Measurements from ENCODE around the gene ING4. TPM values are rescaled to one million over a fixed set of nuclear protein-coding genes. Genes with fewer than 3 reads are reported as not detected.
"Not testable (repeated sequence)": the region's sequence is repeated elsewhere in the genome, so short reads cannot be mapped to it uniquely, and the experiment has no call there.

Gene ING4
- total RNA-seq (74.0 TPM), polyA plus RNA-seq (70.0 TPM)
- long read RNA-seq, donor 1, partial matches to known transcripts = 0 of 5 reads
- long read RNA-seq, donor 1, other reads (novel, unspliced or antisense) = 0 of 5 reads
- long read RNA-seq, donor 2 = 0 reads
- long read RNA-seq, donor 3, transcript ING4-202 (8 exons, 1,393 nt) = minor isoform, 13 of 38 reads
- long read RNA-seq, donor 3, transcript ING4-201 (8 exons, 1,709 nt) = major isoform, 16 of 38 reads
- long read RNA-seq, donor 3, partial matches to known transcripts = 0 of 38 reads
- long read RNA-seq, donor 3, other reads (novel, unspliced or antisense) = 0 of 38 reads
- long read RNA-seq, donor 4, transcript ING4-201 (8 exons, 1,709 nt) = major isoform, 9 of 17 reads
- long read RNA-seq, donor 4, partial matches to known transcripts = 0 of 17 reads
- long read RNA-seq, donor 4, other reads (novel, unspliced or antisense) = 0 of 17 reads
- long read RNA-seq, donor 5, transcript ING4-202 (8 exons, 1,393 nt) = minor isoform, 13 of 54 reads
- long read RNA-seq, donor 5, transcript ING4-201 (8 exons, 1,709 nt) = major isoform, 23 of 54 reads
- long read RNA-seq, donor 5, partial matches to known transcripts = 10 of 54 reads
- long read RNA-seq, donor 5, other reads (novel, unspliced or antisense) = 0 of 54 reads
- long read RNA-seq, donor 6, transcript ING4-201 (8 exons, 1,709 nt) = major isoform, 11 of 19 reads
- long read RNA-seq, donor 6, partial matches to known transcripts = 0 of 19 reads
- long read RNA-seq, donor 6, other reads (novel, unspliced or antisense) = 0 of 19 reads
- long read RNA-seq, donor 7, transcript ING4-202 (8 exons, 1,393 nt) = minor isoform, 7 of 26 reads
- long read RNA-seq, donor 7, transcript ING4-201 (8 exons, 1,709 nt) = major isoform, 11 of 26 reads
- long read RNA-seq, donor 7, partial matches to known transcripts = 0 of 26 reads
- long read RNA-seq, donor 7, other reads (novel, unspliced or antisense) = 0 of 26 reads
- long read RNA-seq, donor 8, transcript ING4-202 (8 exons, 1,393 nt) = major isoform, 7 of 12 reads
- long read RNA-seq, donor 8, partial matches to known transcripts = 0 of 12 reads
- long read RNA-seq, donor 8, other reads (novel, unspliced or antisense) = 0 of 12 reads
- long read RNA-seq, donor 9, transcript ING4-201 (8 exons, 1,709 nt) = minor isoform, 8 of 23 reads
- long read RNA-seq, donor 9, transcript ING4-202 (8 exons, 1,393 nt) = major isoform, 9 of 23 reads
- long read RNA-seq, donor 9, partial matches to known transcripts = 0 of 23 reads
- long read RNA-seq, donor 9, other reads (novel, unspliced or antisense) = 0 of 23 reads
- long read RNA-seq, donor 10, transcript ING4-202 (8 exons, 1,393 nt) = major isoform, 11 of 20 reads
- long read RNA-seq, donor 10, transcript ING4-201 (8 exons, 1,709 nt) = minor isoform, 6 of 20 reads
- long read RNA-seq, donor 10, partial matches to known transcripts = 0 of 20 reads
- long read RNA-seq, donor 10, other reads (novel, unspliced or antisense) = 0 of 20 reads

- peak within 1 kb of the TSS; percentile 89 to 91 for H3K27ac ChIP-seq (ENCODE audit: low read depth in 1 of 2, low read length in 1 of 2)
- peaks cover 7 to 10% of the 10 kb centered on the region in 2 donors for H3K4me1 ChIP-seq (ENCODE audit: control insufficient read depth in 2 of 2, insufficient read depth in 2 of 2, low read length in 2 of 2)
- no peaks in the 10 kb centered on the region for H3K9me3 ChIP-seq (ENCODE audit: control insufficient read depth in 2 of 2, insufficient read depth in 1 of 2, low read length in 1 of 2)
- WGBS = 3% methylated on average over 37 of the region's 37 CpGs
- DNase-seq (ENCODE audit: low read depth in 6 of 9, low spot score in 9 of 9) = peak; percentile 96 to 100 (median 99)
- H3K4me3 ChIP-seq (ENCODE audit: low read length in 2 of 2) = peak within 1 kb of the TSS; percentile 77 to 80
- H3K27me3 ChIP-seq (ENCODE audit: control insufficient read depth in 2 of 2, insufficient read depth in 1 of 2, low read length in 1 of 2) = no peaks in the 10 kb centered on the region
- H3K36me3 ChIP-seq (ENCODE audit: control insufficient read depth in 2 of 2, insufficient read depth in 2 of 2, low read length in 1 of 2) = peaks cover 14 to 30% of the 10 kb centered on the region in 2 donors
Observed at GRCh38 chr12:6662906-6663742, at the start of gene ING4. Gene ING4, minus strand, starts transcription at chr12:6663119. Its CDS starts 18 bp downstream, at chr12:6663101.

GRCh38 chr12:6708960-6709394 is 46.1 kb upstream of the ING4 start:
- Histone ChIP-seq H3K27me3 (ENCODE audit: control insufficient read depth in 2 of 2, insufficient read depth in 1 of 2, low read length in 1 of 2) (peaks cover 4 to 15% of the 10 kb centered on the region in 2 donors), H3K27ac (ENCODE audit: low read depth in 1 of 2, low read length in 1 of 2) (peak overlapping the region in 1 of 2 donors; percentile 18), H3K4me1 (ENCODE audit: control insufficient read depth in 2 of 2, insufficient read depth in 2 of 2, low read length in 2 of 2) (no peaks in the 10 kb centered on the region), H3K36me3 (ENCODE audit: control insufficient read depth in 2 of 2, insufficient read depth in 2 of 2, low read length in 1 of 2) (no peaks in the 10 kb centered on the region), H3K4me3 (ENCODE audit: low read length in 2 of 2) (no peak overlapping the region), H3K9me3 (ENCODE audit: control insufficient read depth in 2 of 2, insufficient read depth in 1 of 2, low read length in 1 of 2) (peaks cover 0 to 4% of the 10 kb centered on the region in 2 donors)
- 58% methylated on average over 16 of the region's 16 CpGs for WGBS
- peak in 1 of 9 donors; percentile 24 for DNase-seq (ENCODE audit: low read depth in 6 of 9, low spot score in 9 of 9)

DNA sequence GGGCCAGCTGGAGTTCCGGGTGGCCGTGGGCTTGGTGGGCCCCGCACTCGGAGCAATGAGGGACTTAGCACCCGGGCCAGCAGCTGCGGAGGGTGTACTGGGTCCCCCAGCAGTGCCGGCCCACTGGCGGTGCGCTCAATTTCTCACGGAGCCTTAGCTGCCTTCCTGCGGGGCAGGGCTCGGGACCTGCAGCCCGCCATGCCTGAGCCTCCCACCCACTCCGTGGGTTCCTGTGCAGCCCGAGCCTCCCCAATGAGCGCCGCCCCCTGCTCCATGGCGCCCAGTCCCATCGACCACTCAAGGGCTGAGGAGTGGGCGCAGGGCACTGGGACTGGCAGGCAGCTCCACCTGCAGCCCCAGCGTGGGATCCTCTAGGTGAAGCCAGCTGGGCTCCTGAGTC is 45.4 kb upstream of the ING4 start:
- 96% methylated on average over 21 of the region's 21 CpGs for WGBS
- not testable (repeated sequence) for H3K36me3 ChIP-seq (ENCODE audit: control insufficient read depth in 2 of 2, insufficient read depth in 2 of 2, low read length in 1 of 2); DNase-seq (ENCODE audit: low read depth in 6 of 9, low spot score in 9 of 9); H3K4me3 ChIP-seq (ENCODE audit: low read length in 2 of 2); H3K27ac ChIP-seq (ENCODE audit: low read depth in 1 of 2, low read length in 1 of 2); H3K4me1 ChIP-seq (ENCODE audit: control insufficient read depth in 2 of 2, insufficient read depth in 2 of 2, low read length in 2 of 2); H3K9me3 ChIP-seq (ENCODE audit: control insufficient read depth in 2 of 2, insufficient read depth in 1 of 2, low read length in 1 of 2)
- H3K27me3 ChIP-seq (ENCODE audit: control insufficient read depth in 2 of 2, insufficient read depth in 1 of 2, low read length in 1 of 2) = peaks cover 5 to 22% of the 10 kb centered on the region in 2 donors

DNA sequence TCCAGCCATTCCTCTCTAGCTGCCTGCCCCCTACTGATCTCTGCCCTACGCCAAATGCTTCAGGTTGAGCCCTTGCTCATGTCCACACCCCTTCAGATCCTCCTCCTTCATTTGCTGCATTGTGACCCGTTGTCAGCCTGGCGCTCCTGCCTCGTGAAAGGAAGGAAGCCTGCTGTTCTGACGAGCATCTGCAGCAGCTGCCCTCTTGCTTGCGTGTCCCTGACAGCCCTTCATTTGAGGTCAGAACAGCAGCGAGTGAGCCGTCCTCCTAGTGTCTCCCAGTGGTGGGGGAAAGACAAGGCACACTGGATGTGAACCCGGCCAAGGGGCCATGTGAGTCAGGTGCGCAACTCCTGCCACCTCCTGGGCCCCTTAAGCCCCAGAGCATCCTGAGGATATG is 40.7 kb upstream of the ING4 start:
- H3K4me1 ChIP-seq (ENCODE audit: control insufficient read depth in 2 of 2, insufficient read depth in 2 of 2, low read length in 2 of 2) = peaks cover 6 to 13% of the 10 kb centered on the region in 2 donors
- H3K9me3 ChIP-seq (ENCODE audit: control insufficient read depth in 2 of 2, insufficient read depth in 1 of 2, low read length in 1 of 2) = peaks cover 0 to 10% of the 10 kb centered on the region in 2 donors
- no peak for DNase-seq (ENCODE audit: low read depth in 6 of 9, low spot score in 9 of 9)
- peaks cover 47 to 65% of the 10 kb centered on the region in 2 donors for H3K27me3 ChIP-seq (ENCODE audit: control insufficient read depth in 2 of 2, insufficient read depth in 1 of 2, low read length in 1 of 2)
- 13% methylated on average over 10 of the region's 10 CpGs for WGBS
- H3K4me3 ChIP-seq (ENCODE audit: low read length in 2 of 2) = no peak overlapping the region
- H3K36me3 ChIP-seq (ENCODE audit: control insufficient read depth in 2 of 2, insufficient read depth in 2 of 2, low read length in 1 of 2) = no peaks in the 10 kb centered on the region
- no peak overlapping the region for H3K27ac ChIP-seq (ENCODE audit: low read depth in 1 of 2, low read length in 1 of 2)

- peaks cover 6 to 20% of the 10 kb centered on the region in 2 donors for H3K4me1 ChIP-seq (ENCODE audit: control insufficient read depth in 2 of 2, insufficient read depth in 2 of 2, low read length in 2 of 2)
- H3K27ac ChIP-seq (ENCODE audit: low read depth in 1 of 2, low read length in 1 of 2) = no peak overlapping the region
- peaks cover 0 to 6% of the 10 kb centered on the region in 2 donors for H3K9me3 ChIP-seq (ENCODE audit: control insufficient read depth in 2 of 2, insufficient read depth in 1 of 2, low read length in 1 of 2)
- DNase-seq (ENCODE audit: low read depth in 6 of 9, low spot score in 9 of 9) = no peak
- H3K36me3 ChIP-seq (ENCODE audit: control insufficient read depth in 2 of 2, insufficient read depth in 2 of 2, low read length in 1 of 2) = no peaks in the 10 kb centered on the region
- no peak overlapping the region for H3K4me3 ChIP-seq (ENCODE audit: low read length in 2 of 2)
- 37% methylated on average over 13 of the region's 13 CpGs for WGBS
- peaks cover 54 to 89% of the 10 kb centered on the region in 2 donors for H3K27me3 ChIP-seq (ENCODE audit: control insufficient read depth in 2 of 2, insufficient read depth in 1 of 2, low read length in 1 of 2)
Observed at GRCh38 chr12:6701078-6701768, 38.3 kb upstream of the ING4 start.

GRCh38 chr12:6700646-6701051 is 37.7 kb upstream of the ING4 start, which contains the start of gene PIANP:
Gene PIANP, minus strand, starts transcription at chr12:6700815. Its CDS starts 2,754 bp downstream, at chr12:6698061.
- H3K4me1 ChIP-seq (ENCODE audit: control insufficient read depth in 2 of 2, insufficient read depth in 2 of 2, low read length in 2 of 2) = peaks cover 6 to 20% of the 10 kb centered on the region in 2 donors
- H3K27ac ChIP-seq (ENCODE audit: low read depth in 1 of 2, low read length in 1 of 2) = no peak within 1 kb of the TSS
- peaks cover 54 to 90% of the 10 kb centered on the region in 2 donors for H3K27me3 ChIP-seq (ENCODE audit: control insufficient read depth in 2 of 2, insufficient read depth in 1 of 2, low read length in 1 of 2)
- DNase-seq (ENCODE audit: low read depth in 6 of 9, low spot score in 9 of 9) = peak in 3 of 9 donors; percentile 38 to 65 (median 47)
- peaks cover 0 to 6% of the 10 kb centered on the region in 2 donors for H3K9me3 ChIP-seq (ENCODE audit: control insufficient read depth in 2 of 2, insufficient read depth in 1 of 2, low read length in 1 of 2)
- under 1% methylated on average over 37 of the region's 43 CpGs for WGBS
- H3K4me3 ChIP-seq (ENCODE audit: low read length in 2 of 2) = peak within 1 kb of the TSS in 1 of 2 donors; percentile 51
- H3K36me3 ChIP-seq (ENCODE audit: control insufficient read depth in 2 of 2, insufficient read depth in 2 of 2, low read length in 1 of 2) = no peaks in the 10 kb centered on the region

- WGBS = 2% methylated on average over 65 of the region's 65 CpGs
- Histone ChIP-seq H3K27me3 (ENCODE audit: control insufficient read depth in 2 of 2, insufficient read depth in 1 of 2, low read length in 1 of 2) (peaks cover 54 to 93% of the 10 kb centered on the region in 2 donors), H3K9me3 (ENCODE audit: control insufficient read depth in 2 of 2, insufficient read depth in 1 of 2, low read length in 1 of 2) (peaks cover 0 to 6% of the 10 kb centered on the region in 2 donors), H3K36me3 (ENCODE audit: control insufficient read depth in 2 of 2, insufficient read depth in 2 of 2, low read length in 1 of 2) (no peaks in the 10 kb centered on the region), H3K4me1 (ENCODE audit: control insufficient read depth in 2 of 2, insufficient read depth in 2 of 2, low read length in 2 of 2) (peaks cover 6 to 20% of the 10 kb centered on the region in 2 donors), H3K27ac (ENCODE audit: low read depth in 1 of 2, low read length in 1 of 2) (no peak overlapping the region), H3K4me3 (ENCODE audit: low read length in 2 of 2) (peak overlapping the region in 1 of 2 donors; percentile 51)
- DNase-seq (ENCODE audit: low read depth in 6 of 9, low spot score in 9 of 9) = no peak
Observed at GRCh38 chr12:6699989-6700645, 37.2 kb upstream of the ING4 start.
